Liver (tissue), 9 donors: ENCODE results near the gene AKT1S1. TPM values are rescaled to one million over a fixed set of nuclear protein-coding genes. Genes with fewer than 3 reads are reported as not detected.
"Not testable (repeated sequence)": the region's sequence is repeated elsewhere in the genome, so short reads cannot be mapped to it uniquely, and the experiment has no call there.

Experiments
- DNase-seq: peaks from one replicate; pipeline ENCODE4 v3.0.0-alpha.2; 2017; ENCODE audit warnings: low spot score
- H3K27ac ChIP-seq, 2 donors: one replicate each; pipeline ENCODE4 v1.7.0; 2013; ENCODE audit warnings: inconsistent platforms in 2 of 2, low read length in 2 of 2, control low read depth in 1 of 2, low read depth in 1 of 2, mild to moderate bottlenecking in 1 of 2
- H3K27me3 ChIP-seq, 4 donors: one replicate each; pipeline versions ENCODE4 v1.6.1 to v1.7.0; 2013; ENCODE audit warnings: low read length in 3 of 4, inconsistent platforms in 1 of 4, mild to moderate bottlenecking in 1 of 4, moderate library complexity in 1 of 4; ENCODE audit not compliant: control insufficient read depth in 4 of 4, insufficient read depth in 4 of 4
- H3K36me3 ChIP-seq, 4 donors: one replicate each; pipeline versions ENCODE4 v1.6.1 to v1.7.0; 2013; ENCODE audit warnings: low read length in 3 of 4, mild to moderate bottlenecking in 3 of 4, low read depth in 1 of 4, moderate library complexity in 1 of 4; ENCODE audit not compliant: control insufficient read depth in 4 of 4, insufficient read depth in 3 of 4
- H3K4me1 ChIP-seq, 4 donors: one replicate each; pipeline versions ENCODE4 v1.6.1 to v1.7.0; 2013; ENCODE audit warnings: low read length in 3 of 4, mild to moderate bottlenecking in 3 of 4, moderate library complexity in 1 of 4; ENCODE audit not compliant: control insufficient read depth in 4 of 4, insufficient read depth in 4 of 4
- H3K4me3 ChIP-seq, 3 donors: one replicate each; pipeline versions ENCODE4 v1.6.1 to v1.7.0; 2013; ENCODE audit warnings: low read length in 3 of 3, control low read depth in 1 of 3, low read depth in 1 of 3, mild to moderate bottlenecking in 1 of 3
- H3K9ac ChIP-seq, 2 donors: one replicate each; pipeline ENCODE4 v1.7.0; 2013; ENCODE audit warnings: low read length in 2 of 2, mild to moderate bottlenecking in 2 of 2, moderate library complexity in 2 of 2, control low read depth in 1 of 2, low read depth in 1 of 2
- H3K9me3 ChIP-seq, 4 donors: one replicate each; pipeline versions ENCODE4 v1.6.1 to v1.7.0; 2013; ENCODE audit warnings: low read length in 3 of 4; ENCODE audit not compliant: control insufficient read depth in 4 of 4
- EGR1 ChIP-seq, 2 donors: IDR thresholded peaks; 2 replicates each; pipeline ENCODE4 v1.6.1; 2016 to 2018; ENCODE audit warnings: antibody characterized with exemption in 2 of 2, low read depth in 2 of 2
- FOXA1 ChIP-seq: IDR thresholded peaks from 2 replicates; pipeline ENCODE4 v1.6.1; 2016; ENCODE audit warnings: antibody characterized with exemption
- NR2F2 ChIP-seq: IDR thresholded peaks from 2 replicates; pipeline ENCODE4 v1.6.1; 2016; ENCODE audit warnings: antibody characterized with exemption
- RAD21 ChIP-seq, 2 donors: IDR thresholded peaks; 2 replicates each; pipeline ENCODE4 v1.6.1; 2016; ENCODE audit warnings: antibody characterized with exemption in 2 of 2, mild to moderate bottlenecking in 2 of 2
- RXRA ChIP-seq, 2 donors: IDR thresholded peaks; 2 replicates each; pipeline ENCODE4 v1.6.1; 2017 to 2018; ENCODE audit warnings: antibody characterized with exemption in 2 of 2, mild to moderate bottlenecking in 1 of 2
- TAF1 ChIP-seq: conservative IDR thresholded peaks from 2 replicates; pipeline ENCODE4 v1.6.1; 2016; ENCODE audit warnings: antibody characterized with exemption, mild to moderate bottlenecking
- WGBS: extraction: QIAGEN DNeasy Blood & Tissue Kit; methylation state at CpG from one replicate; pipeline ENCODE4 v1.1.7; 2013; 5-methylcytosine and 5-hydroxymethylcytosine counted together
- polyA plus RNA-seq, 2 donors: library from polyadenylated mRNA; stranded (reverse) in 1 of 2; unstranded in 1 of 2; fragments of 200-250 nt in 1 of 2; fragments of >200 nt in 1 of 2; fragmentation: Nextera tagmentation in 1 of 2; extraction: Ambion mirVana in 1 of 2; gene quantifications; one replicate each; pipeline versions ENCODE4 v1.2.1 to v1.2.3, GENCODE V29; 2013 to 2015
- total RNA-seq, 2 donors: library from RNA; depleted of rRNA; stranded (reverse); fragments of >200 nt; gene quantifications; one replicate each; pipeline ENCODE4 v1.2.3, GENCODE V29; 2014
- TF ChIP-seq, protein P1 (sequence below): fragments of 150-350 bp; IDR thresholded peaks from 2 replicates; pipeline ENCODE4 v1.5.1; 2017; ENCODE audit warnings: improper control_type of control experiment, low read depth, low read length; ENCODE audit not compliant: missing input control
- TF ChIP-seq, protein P2 (sequence below): IDR thresholded peaks from 2 replicates; pipeline ENCODE4 v1.6.1; 2016; ENCODE audit warnings: antibody characterized with exemption
- TF ChIP-seq, protein P3 (sequence below): IDR thresholded peaks from 2 replicates; pipeline ENCODE4 v1.6.1; 2016; ENCODE audit warnings: antibody characterized with exemption
- TF ChIP-seq, protein P4 (sequence below): IDR thresholded peaks from 2 replicates; pipeline ENCODE4 v1.6.1; 2016; ENCODE audit warnings: antibody characterized with exemption
- TF ChIP-seq, protein P5 (sequence below): IDR thresholded peaks from 2 replicates; pipeline ENCODE4 v1.6.1; 2016; ENCODE audit warnings: antibody characterized with exemption, mild to moderate bottlenecking
- donor health status: healthy.
- donor health status: healthy.
- donor health status: healthy.
- donor health status: healthy.
- donor health status: healthy.

The AKT1S1 gene
- total and polyA plus RNA-seq, 4 donors: 6.8 to 43.9 (median 12.9) TPM

DNA sequence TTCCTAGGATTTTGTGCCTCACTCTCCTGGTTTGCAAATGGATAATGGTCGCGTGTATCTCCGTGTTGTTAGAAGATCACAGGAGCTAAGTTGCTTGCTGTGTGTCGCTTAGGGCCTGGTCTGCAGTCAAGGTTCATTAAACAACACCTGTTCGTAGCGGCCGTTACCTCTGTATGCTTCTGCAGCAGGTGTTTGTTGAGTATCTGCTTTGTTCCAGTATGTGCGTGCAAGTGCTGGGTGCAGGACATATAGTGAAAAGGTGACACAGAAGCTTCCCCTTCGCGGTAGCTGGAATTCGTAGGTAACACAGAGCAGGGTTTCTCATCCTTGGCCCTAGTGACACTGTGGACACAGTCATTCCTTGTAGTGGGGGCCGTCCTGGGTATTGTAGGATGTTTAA lies 53.7 kb downstream of the AKT1S1 start:
- DNase-seq: no peak
- H3K36me3 ChIP-seq: peaks cover 0 to 17% (median 6%) of the 10 kb centered on the region in 4 donors
- WGBS: 93% methylated on average over 12 of the region's 12 CpGs

DNA sequence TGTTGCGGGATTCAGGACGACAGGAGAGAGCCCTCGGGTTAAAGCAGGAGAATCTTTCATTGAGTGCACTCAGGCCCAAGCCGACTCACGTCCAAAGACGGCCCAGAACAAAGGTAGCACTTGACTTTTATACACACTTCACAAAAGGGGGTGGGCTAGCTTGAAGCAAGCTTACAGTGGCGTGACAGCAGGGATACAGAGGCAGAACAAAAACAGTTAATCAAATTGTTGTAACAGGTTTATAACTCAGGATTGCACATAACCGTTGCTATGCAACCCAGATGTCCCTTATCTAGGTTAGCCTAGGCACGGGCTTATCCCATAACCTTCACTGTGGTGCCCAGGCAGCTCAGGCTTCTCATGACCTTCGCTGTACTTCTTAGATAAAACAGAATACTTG lies 57.0 kb downstream of the AKT1S1 start:
- TF ChIP-seq, protein P1, sequence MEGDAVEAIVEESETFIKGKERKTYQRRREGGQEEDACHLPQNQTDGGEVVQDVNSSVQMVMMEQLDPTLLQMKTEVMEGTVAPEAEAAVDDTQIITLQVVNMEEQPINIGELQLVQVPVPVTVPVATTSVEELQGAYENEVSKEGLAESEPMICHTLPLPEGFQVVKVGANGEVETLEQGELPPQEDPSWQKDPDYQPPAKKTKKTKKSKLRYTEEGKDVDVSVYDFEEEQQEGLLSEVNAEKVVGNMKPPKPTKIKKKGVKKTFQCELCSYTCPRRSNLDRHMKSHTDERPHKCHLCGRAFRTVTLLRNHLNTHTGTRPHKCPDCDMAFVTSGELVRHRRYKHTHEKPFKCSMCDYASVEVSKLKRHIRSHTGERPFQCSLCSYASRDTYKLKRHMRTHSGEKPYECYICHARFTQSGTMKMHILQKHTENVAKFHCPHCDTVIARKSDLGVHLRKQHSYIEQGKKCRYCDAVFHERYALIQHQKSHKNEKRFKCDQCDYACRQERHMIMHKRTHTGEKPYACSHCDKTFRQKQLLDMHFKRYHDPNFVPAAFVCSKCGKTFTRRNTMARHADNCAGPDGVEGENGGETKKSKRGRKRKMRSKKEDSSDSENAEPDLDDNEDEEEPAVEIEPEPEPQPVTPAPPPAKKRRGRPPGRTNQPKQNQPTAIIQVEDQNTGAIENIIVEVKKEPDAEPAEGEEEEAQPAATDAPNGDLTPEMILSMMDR: no peak
- TF ChIP-seq, protein P2, sequence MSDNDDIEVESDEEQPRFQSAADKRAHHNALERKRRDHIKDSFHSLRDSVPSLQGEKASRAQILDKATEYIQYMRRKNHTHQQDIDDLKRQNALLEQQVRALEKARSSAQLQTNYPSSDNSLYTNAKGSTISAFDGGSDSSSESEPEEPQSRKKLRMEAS: no peak
- TF ChIP-seq FOXA1 (no peak), NR2F2 (no peak), RAD21 (IDR thresholded peaks at IDR 0.05) (no peak), TAF1 (no peak), EGR1 (IDR thresholded peaks at IDR 0.05; ENCODE audit: low read depth in 2 of 2) (no peak)
- TF ChIP-seq, protein P3, sequence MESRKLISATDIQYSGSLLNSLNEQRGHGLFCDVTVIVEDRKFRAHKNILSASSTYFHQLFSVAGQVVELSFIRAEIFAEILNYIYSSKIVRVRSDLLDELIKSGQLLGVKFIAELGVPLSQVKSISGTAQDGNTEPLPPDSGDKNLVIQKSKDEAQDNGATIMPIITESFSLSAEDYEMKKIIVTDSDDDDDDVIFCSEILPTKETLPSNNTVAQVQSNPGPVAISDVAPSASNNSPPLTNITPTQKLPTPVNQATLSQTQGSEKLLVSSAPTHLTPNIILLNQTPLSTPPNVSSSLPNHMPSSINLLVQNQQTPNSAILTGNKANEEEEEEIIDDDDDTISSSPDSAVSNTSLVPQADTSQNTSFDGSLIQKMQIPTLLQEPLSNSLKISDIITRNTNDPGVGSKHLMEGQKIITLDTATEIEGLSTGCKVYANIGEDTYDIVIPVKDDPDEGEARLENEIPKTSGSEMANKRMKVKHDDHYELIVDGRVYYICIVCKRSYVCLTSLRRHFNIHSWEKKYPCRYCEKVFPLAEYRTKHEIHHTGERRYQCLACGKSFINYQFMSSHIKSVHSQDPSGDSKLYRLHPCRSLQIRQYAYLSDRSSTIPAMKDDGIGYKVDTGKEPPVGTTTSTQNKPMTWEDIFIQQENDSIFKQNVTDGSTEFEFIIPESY: no peak
- TF ChIP-seq, protein P4, sequence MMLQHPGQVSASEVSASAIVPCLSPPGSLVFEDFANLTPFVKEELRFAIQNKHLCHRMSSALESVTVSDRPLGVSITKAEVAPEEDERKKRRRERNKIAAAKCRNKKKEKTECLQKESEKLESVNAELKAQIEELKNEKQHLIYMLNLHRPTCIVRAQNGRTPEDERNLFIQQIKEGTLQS: no peak
- TF ChIP-seq, protein P5, sequence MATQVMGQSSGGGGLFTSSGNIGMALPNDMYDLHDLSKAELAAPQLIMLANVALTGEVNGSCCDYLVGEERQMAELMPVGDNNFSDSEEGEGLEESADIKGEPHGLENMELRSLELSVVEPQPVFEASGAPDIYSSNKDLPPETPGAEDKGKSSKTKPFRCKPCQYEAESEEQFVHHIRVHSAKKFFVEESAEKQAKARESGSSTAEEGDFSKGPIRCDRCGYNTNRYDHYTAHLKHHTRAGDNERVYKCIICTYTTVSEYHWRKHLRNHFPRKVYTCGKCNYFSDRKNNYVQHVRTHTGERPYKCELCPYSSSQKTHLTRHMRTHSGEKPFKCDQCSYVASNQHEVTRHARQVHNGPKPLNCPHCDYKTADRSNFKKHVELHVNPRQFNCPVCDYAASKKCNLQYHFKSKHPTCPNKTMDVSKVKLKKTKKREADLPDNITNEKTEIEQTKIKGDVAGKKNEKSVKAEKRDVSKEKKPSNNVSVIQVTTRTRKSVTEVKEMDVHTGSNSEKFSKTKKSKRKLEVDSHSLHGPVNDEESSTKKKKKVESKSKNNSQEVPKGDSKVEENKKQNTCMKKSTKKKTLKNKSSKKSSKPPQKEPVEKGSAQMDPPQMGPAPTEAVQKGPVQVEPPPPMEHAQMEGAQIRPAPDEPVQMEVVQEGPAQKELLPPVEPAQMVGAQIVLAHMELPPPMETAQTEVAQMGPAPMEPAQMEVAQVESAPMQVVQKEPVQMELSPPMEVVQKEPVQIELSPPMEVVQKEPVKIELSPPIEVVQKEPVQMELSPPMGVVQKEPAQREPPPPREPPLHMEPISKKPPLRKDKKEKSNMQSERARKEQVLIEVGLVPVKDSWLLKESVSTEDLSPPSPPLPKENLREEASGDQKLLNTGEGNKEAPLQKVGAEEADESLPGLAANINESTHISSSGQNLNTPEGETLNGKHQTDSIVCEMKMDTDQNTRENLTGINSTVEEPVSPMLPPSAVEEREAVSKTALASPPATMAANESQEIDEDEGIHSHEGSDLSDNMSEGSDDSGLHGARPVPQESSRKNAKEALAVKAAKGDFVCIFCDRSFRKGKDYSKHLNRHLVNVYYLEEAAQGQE: no peak

More for the DNA sequence above, 53.7 kb downstream of the AKT1S1 start:
- Histone ChIP-seq H3K4me1 (peaks cover 5 to 11% (median 9%) of the 10 kb centered on the region in 4 donors), H3K9me3 (no peaks in the 10 kb centered on the region), H3K27ac (no peak overlapping the region), H3K27me3 (no peaks in the 10 kb centered on the region), H3K9ac (no peak overlapping the region), H3K4me3 (no peak overlapping the region)
- no peak for TF ChIP-seq RXRA (IDR thresholded peaks at IDR 0.05)

DNA sequence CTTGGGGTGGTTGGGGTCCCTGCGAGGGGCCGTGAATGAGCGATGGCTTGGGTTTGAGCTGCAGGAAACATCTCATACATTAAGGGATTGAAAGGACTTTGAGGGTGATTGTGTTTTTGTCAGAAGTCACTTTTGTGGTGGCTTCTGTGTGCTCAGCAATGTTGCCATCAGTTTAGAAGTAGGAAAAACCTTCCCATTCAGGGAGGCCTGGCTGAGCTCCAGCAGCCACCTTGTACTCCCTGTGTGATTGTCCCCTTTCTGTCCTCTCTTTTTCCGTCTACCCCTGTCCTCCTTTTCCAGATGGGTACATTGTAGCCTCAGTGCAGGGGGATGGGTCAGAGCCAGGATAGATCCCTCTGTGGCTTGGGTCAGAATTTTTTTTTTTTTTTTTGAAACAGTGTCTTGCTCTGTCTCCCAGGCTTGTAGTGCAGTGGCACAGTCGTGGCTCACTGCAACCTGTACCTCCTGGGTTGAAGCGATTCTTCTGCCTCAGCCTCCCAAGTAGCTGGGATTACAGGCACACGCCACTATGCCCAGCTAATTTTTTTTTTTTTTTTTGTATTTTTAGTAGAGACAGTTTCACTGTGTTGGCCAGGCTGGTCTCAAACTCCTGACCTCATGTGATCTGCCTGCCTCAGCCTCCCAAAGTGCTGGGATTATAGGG lies 57.6 kb downstream of the AKT1S1 start:
- DNase-seq: not testable (repeated sequence)

More for the DNA sequence above, 57.0 kb downstream of the AKT1S1 start:
- Histone ChIP-seq H3K9me3 (no peaks in the 10 kb centered on the region), H3K9ac (no peak overlapping the region), H3K27me3 (no peaks in the 10 kb centered on the region), H3K27ac (no peak overlapping the region), H3K4me1 (peaks cover 5 to 20% (median 14%) of the 10 kb centered on the region in 4 donors), H3K4me3 (no peak overlapping the region), H3K36me3 (peaks cover 0 to 9% (median 5%) of the 10 kb centered on the region in 4 donors)
- DNase-seq: peak; percentile 53
- WGBS: 86% methylated on average over 10 of the region's 10 CpGs

More for the DNA sequence above, 57.6 kb downstream of the AKT1S1 start:
- H3K27ac ChIP-seq, H3K9ac ChIP-seq, H3K27me3 ChIP-seq, H3K36me3 ChIP-seq, H3K9me3 ChIP-seq: not testable (repeated sequence)
- 87% methylated on average over 7 of the region's 7 CpGs for WGBS
- Histone ChIP-seq H3K4me3 (peak overlapping the region in 1 of 3 donors; percentile 72), H3K4me1 (peaks cover 5 to 20% (median 14%) of the 10 kb centered on the region in 4 donors)
